Nephron (organoid): ENCODE measurements around the gene CMBL.
"Not testable (repeated sequence)": the region's sequence is repeated elsewhere in the genome, so short reads cannot be mapped to it uniquely, and the experiment has no call there.

Experiments
- H3K27ac Mint-ChIP-seq, 3 experiments: 2 replicates each; pipeline ENCODE4 v1.8.0; 2020; ENCODE audit warnings: mixed read lengths in 3 of 3, mild to moderate bottlenecking in 2 of 3, moderate library complexity in 1 of 3
- H3K27me3 Mint-ChIP-seq: 2 replicates; pipeline ENCODE4 v1.8.0; 2021; ENCODE audit warnings: low read depth, mild to moderate bottlenecking, moderate library complexity, mixed read lengths
- H3K36me3 Mint-ChIP-seq: 2 replicates; pipeline ENCODE4 v1.8.0; 2020; ENCODE audit warnings: low read depth, mixed read lengths
- H3K4me1 Mint-ChIP-seq: 2 replicates; pipeline ENCODE4 v1.8.0; 2020; ENCODE audit warnings: mixed read lengths
- H3K4me3 Mint-ChIP-seq, 3 experiments: 2 replicates each; pipeline ENCODE4 v1.8.0; 2020; ENCODE audit warnings: mild to moderate bottlenecking in 3 of 3, mixed read lengths in 3 of 3, moderate library complexity in 2 of 3
- H3K9me3 Mint-ChIP-seq: 2 replicates; pipeline ENCODE4 v1.8.0; 2020; ENCODE audit warnings: mixed read lengths
- CTCF ChIP-seq, 3 experiments: fragments of 200-600 bp; sonication (generic); IDR thresholded peaks; one replicate each; pipeline ENCODE4 v1.5.0; 2021; ENCODE audit warnings: antibody characterized with exemption in 3 of 3; ENCODE audit not compliant: unreplicated experiment in 3 of 3

Gene CMBL

GRCh38 chr5:10275460-10275859 lies 32.2 kb downstream of the CMBL start:
- peak overlapping the region; percentile 20 to 70 (median 21) for H3K27ac Mint-ChIP-seq
- peaks cover 36% of the 10 kb centered on the region for H3K36me3 Mint-ChIP-seq
- TF ChIP-seq CTCF (IDR thresholded peaks at IDR 0.05; ENCODE audit: unreplicated experiment in 3 of 3): no peak
- H3K4me3 Mint-ChIP-seq: no peak overlapping the region
- H3K9me3 Mint-ChIP-seq: no peaks in the 10 kb centered on the region
- peaks cover 25% of the 10 kb centered on the region for H3K4me1 Mint-ChIP-seq
- peaks cover 4% of the 10 kb centered on the region for H3K27me3 Mint-ChIP-seq

GRCh38 chr5:10272875-10273209 lies 34.9 kb downstream of the CMBL start:
- H3K4me3 Mint-ChIP-seq, H3K27me3 Mint-ChIP-seq, H3K27ac Mint-ChIP-seq, H3K9me3 Mint-ChIP-seq: not testable (repeated sequence)
- peaks cover 24% of the 10 kb centered on the region for H3K36me3 Mint-ChIP-seq
- peaks cover 12% of the 10 kb centered on the region for H3K4me1 Mint-ChIP-seq

GRCh38 chr5:10272053-10272874 lies 35.4 kb downstream of the CMBL start:
- Mint-ChIP-seq H3K36me3 (peaks cover 24% of the 10 kb centered on the region), H3K4me3 (no peak overlapping the region), H3K9me3 (no peaks in the 10 kb centered on the region), H3K27me3 (no peaks in the 10 kb centered on the region), H3K27ac (no peak overlapping the region), H3K4me1 (peaks cover 12% of the 10 kb centered on the region)
- TF ChIP-seq CTCF (IDR thresholded peaks at IDR 0.05; ENCODE audit: unreplicated experiment in 3 of 3): no peak

GRCh38 chr5:10268100-10268499 lies 39.6 kb downstream of the CMBL start:
- no peak for TF ChIP-seq CTCF (IDR thresholded peaks at IDR 0.05; ENCODE audit: unreplicated experiment in 3 of 3)
- Mint-ChIP-seq H3K27ac (peak overlapping the region in 1 of 3 experiments; percentile 10), H3K9me3 (no peaks in the 10 kb centered on the region), H3K36me3 (peaks cover 33% of the 10 kb centered on the region), H3K4me1 (no peaks in the 10 kb centered on the region), H3K4me3 (no peak overlapping the region), H3K27me3 (no peaks in the 10 kb centered on the region)

DNA sequence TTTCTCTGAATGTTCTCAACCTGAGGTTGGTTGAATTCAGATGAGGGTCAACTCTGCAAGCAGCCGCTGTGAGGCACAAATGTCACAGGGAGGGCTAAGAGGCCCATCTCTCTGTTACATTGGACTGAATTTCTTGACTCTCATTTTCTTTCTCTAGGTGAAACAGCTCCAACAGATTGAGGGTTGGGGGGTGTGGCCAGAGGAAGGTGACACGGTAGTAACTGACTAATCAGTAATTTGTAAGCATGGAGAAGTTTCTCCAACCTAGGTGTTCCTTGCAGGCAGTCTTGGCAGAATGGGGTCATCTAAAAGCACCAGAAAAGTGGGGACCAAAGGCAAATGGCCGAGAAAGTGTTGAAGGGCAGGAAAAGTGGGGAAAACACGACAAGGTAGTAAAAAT lies 40.9 kb downstream of the CMBL start:
- Mint-ChIP-seq H3K4me3 (no peak overlapping the region), H3K4me1 (peaks cover 7% of the 10 kb centered on the region), H3K27ac (peak overlapping the region in 1 of 3 experiments; percentile 29), H3K27me3 (no peaks in the 10 kb centered on the region), H3K9me3 (no peaks in the 10 kb centered on the region), H3K36me3 (peaks cover 36% of the 10 kb centered on the region)
- no peak for TF ChIP-seq CTCF (IDR thresholded peaks at IDR 0.05; ENCODE audit: unreplicated experiment in 3 of 3)

DNA sequence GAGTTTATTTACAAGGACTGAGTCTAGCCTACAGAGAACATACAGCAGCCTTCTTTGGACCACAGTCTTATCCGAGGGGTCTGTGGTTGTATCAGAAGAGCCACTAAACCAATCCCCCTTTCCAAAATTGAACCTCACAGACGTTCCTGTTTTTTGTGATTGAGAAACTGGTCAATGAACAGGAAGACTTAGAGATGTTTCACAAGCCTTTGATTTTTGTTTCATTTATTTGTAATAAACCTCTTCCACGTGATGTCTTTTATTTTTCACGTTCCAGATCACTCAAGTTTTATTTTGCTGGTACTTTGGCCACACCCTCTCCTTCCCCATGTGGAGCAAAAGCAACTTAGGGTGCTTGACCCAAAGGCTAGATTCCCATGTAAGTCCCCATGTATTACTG lies 41.6 kb downstream of the CMBL start:
- Mint-ChIP-seq H3K9me3 (no peaks in the 10 kb centered on the region), H3K27me3 (no peaks in the 10 kb centered on the region), H3K4me1 (peaks cover 7% of the 10 kb centered on the region), H3K27ac (no peak overlapping the region), H3K36me3 (peaks cover 35% of the 10 kb centered on the region), H3K4me3 (no peak overlapping the region)
- no peak for TF ChIP-seq CTCF (IDR thresholded peaks at IDR 0.05; ENCODE audit: unreplicated experiment in 3 of 3)
